Measurements from ENCODE around the gene GLP1R. TPM values are rescaled to one million over a fixed set of nuclear protein-coding genes. Genes with fewer than 3 reads are reported as not detected.

Gene GLP1R
- polyA plus RNA-seq, 1 donor from 2014 or later = 0.06 TPM

DNA sequence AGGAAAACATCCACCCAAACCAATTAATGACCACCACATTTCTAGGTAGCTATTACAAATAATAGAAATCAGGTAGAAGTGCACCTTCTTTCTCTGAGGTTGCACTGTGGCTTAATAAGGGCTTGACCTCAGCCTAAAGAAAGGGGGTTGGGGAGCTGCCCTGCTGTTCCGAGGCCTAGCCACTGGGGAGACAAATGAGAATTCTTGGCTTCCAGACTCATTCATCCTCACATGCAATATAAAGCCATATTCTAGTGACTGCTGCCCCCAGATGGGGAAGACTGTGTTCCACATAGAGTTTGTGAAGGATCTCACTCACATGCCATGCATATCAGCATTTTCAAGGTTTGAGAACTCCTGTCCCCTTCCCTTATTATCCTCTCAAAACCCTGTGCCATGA, 43.5 kb downstream of the GLP1R start:
- TF ChIP-seq EP300 (conservative IDR thresholded peaks at IDR 0.05; ENCODE audit: poor library complexity, severe bottlenecking) (no peak), SMC3 (conservative IDR thresholded peaks at IDR 0.05; ENCODE audit: poor library complexity) (peak; percentile 69), POLR2AphosphoS5 (IDR thresholded peaks at IDR 0.05) (no peak), EZH2 (IDR thresholded peaks at IDR 0.05; ENCODE audit: borderline replicate concordance, insufficient read depth, low read length, poor library complexity, severe bottlenecking) (no peak), TAF1 (IDR thresholded peaks at IDR 0.05; ENCODE audit: low read depth) (no peak), CTCF (IDR thresholded peaks at IDR 0.05; ENCODE audit: poor library complexity, severe bottlenecking) (peak; percentile 60), RAD21 (conservative IDR thresholded peaks at IDR 0.05) (peak; percentile 68), MXI1 (conservative IDR thresholded peaks at IDR 0.05; ENCODE audit: poor library complexity, severe bottlenecking) (no peak)
- TF ChIP-seq, protein P1, sequence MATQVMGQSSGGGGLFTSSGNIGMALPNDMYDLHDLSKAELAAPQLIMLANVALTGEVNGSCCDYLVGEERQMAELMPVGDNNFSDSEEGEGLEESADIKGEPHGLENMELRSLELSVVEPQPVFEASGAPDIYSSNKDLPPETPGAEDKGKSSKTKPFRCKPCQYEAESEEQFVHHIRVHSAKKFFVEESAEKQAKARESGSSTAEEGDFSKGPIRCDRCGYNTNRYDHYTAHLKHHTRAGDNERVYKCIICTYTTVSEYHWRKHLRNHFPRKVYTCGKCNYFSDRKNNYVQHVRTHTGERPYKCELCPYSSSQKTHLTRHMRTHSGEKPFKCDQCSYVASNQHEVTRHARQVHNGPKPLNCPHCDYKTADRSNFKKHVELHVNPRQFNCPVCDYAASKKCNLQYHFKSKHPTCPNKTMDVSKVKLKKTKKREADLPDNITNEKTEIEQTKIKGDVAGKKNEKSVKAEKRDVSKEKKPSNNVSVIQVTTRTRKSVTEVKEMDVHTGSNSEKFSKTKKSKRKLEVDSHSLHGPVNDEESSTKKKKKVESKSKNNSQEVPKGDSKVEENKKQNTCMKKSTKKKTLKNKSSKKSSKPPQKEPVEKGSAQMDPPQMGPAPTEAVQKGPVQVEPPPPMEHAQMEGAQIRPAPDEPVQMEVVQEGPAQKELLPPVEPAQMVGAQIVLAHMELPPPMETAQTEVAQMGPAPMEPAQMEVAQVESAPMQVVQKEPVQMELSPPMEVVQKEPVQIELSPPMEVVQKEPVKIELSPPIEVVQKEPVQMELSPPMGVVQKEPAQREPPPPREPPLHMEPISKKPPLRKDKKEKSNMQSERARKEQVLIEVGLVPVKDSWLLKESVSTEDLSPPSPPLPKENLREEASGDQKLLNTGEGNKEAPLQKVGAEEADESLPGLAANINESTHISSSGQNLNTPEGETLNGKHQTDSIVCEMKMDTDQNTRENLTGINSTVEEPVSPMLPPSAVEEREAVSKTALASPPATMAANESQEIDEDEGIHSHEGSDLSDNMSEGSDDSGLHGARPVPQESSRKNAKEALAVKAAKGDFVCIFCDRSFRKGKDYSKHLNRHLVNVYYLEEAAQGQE (IDR thresholded peaks at IDR 0.05; ENCODE audit: borderline replicate concordance) = no peak
- H3K4me3 ChIP-seq (ENCODE audit: low read length) = no peak overlapping the region
- H3K27ac ChIP-seq (ENCODE audit: low read length) = no peak overlapping the region
- no peak overlapping the region for H2AFZ ChIP-seq (ENCODE audit: low read depth, low read length)
- H3K79me2 ChIP-seq (replicated peaks; ENCODE audit: insufficient read depth, low read length) = no peaks in the 10 kb centered on the region
- H3K9me3 ChIP-seq (ENCODE audit: low read length) = no peaks in the 10 kb centered on the region
- no peaks in the 10 kb centered on the region for H3F3A ChIP-seq (ENCODE audit: insufficient read depth, low read length, poor library complexity, severe bottlenecking)
- H3K4me2 ChIP-seq (ENCODE audit: low read length) = no peak overlapping the region
- no peaks in the 10 kb centered on the region for H3K9me2 ChIP-seq (ENCODE audit: insufficient read depth, low read length)
- no peaks in the 10 kb centered on the region for H4K20me1 ChIP-seq (ENCODE audit: insufficient read depth)
- no peak overlapping the region for H3K9ac ChIP-seq (ENCODE audit: low read length)
- H3K27me3 ChIP-seq (ENCODE audit: insufficient read depth, low read depth, low read length) = no peaks in the 10 kb centered on the region
- no peaks in the 10 kb centered on the region for H3K36me3 ChIP-seq (ENCODE audit: insufficient read depth, low read length)

DNA sequence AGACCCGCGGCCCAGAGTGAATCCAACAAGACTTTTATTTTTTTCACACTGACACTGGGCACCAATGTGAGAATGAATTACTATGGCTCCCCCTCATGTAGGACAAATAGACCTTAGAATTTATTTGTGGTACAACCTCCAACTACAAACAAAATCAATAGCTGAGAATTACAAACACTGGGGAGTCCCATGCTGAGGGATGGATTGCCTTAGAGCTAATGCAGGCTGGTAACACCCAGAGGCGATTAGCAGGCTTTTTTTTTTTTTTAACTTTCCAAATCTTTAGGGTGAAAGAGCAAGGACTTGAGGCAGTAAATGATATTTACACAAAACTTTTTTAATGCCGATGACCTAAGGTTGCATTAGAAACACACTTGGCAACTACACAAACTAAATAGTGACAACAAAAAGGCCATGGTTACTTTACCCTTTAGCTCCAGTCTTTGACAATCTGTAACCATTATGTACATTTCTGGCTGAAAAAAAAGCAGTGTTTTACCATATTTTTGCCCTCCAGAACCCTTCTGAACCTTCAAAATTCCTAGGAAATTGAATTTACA, 44.6 kb downstream of the GLP1R start:
- Histone ChIP-seq H3K36me3 (ENCODE audit: insufficient read depth, low read length) (no peaks in the 10 kb centered on the region), H3K27ac (ENCODE audit: low read length) (no peak overlapping the region), H3K79me2 (replicated peaks; ENCODE audit: insufficient read depth, low read length) (no peaks in the 10 kb centered on the region), H2AFZ (ENCODE audit: low read depth, low read length) (no peak overlapping the region), H3K9me2 (ENCODE audit: insufficient read depth, low read length) (no peaks in the 10 kb centered on the region), H3K9ac (ENCODE audit: low read length) (no peak overlapping the region), H4K20me1 (ENCODE audit: insufficient read depth) (no peaks in the 10 kb centered on the region), H3F3A (ENCODE audit: insufficient read depth, low read length, poor library complexity, severe bottlenecking) (no peaks in the 10 kb centered on the region), H3K9me3 (ENCODE audit: low read length) (no peaks in the 10 kb centered on the region), H3K4me3 (ENCODE audit: low read length) (no peak overlapping the region), H3K4me2 (ENCODE audit: low read length) (no peak overlapping the region), H3K27me3 (ENCODE audit: insufficient read depth, low read depth, low read length) (no peaks in the 10 kb centered on the region)
- TF ChIP-seq CTCF (IDR thresholded peaks at IDR 0.05; ENCODE audit: poor library complexity, severe bottlenecking) (no peak), EP300 (conservative IDR thresholded peaks at IDR 0.05; ENCODE audit: poor library complexity, severe bottlenecking) (no peak), MXI1 (conservative IDR thresholded peaks at IDR 0.05; ENCODE audit: poor library complexity, severe bottlenecking) (no peak), SMC3 (conservative IDR thresholded peaks at IDR 0.05; ENCODE audit: poor library complexity) (no peak), RAD21 (conservative IDR thresholded peaks at IDR 0.05) (no peak), POLR2AphosphoS5 (IDR thresholded peaks at IDR 0.05) (no peak), EZH2 (IDR thresholded peaks at IDR 0.05; ENCODE audit: borderline replicate concordance, insufficient read depth, low read length, poor library complexity, severe bottlenecking) (no peak), TAF1 (IDR thresholded peaks at IDR 0.05; ENCODE audit: low read depth) (no peak)
- TF ChIP-seq, protein P1 (IDR thresholded peaks at IDR 0.05; ENCODE audit: borderline replicate concordance) = no peak

Measured in neural cell (in vitro differentiated cells).